GM18520 (cell line): ENCODE data around the gene UBA7.
A peak's percentile ranks its signal among the peaks of the same experiment; 100 is the strongest.

Experiments used
- ATAC-seq: cut with Tn5 transposase; IDR thresholded peaks from one replicate; pipeline ENCODE4 v1.9.1; 2021; ENCODE audit not compliant: unreplicated experiment

UBA7 gene

DNA sequence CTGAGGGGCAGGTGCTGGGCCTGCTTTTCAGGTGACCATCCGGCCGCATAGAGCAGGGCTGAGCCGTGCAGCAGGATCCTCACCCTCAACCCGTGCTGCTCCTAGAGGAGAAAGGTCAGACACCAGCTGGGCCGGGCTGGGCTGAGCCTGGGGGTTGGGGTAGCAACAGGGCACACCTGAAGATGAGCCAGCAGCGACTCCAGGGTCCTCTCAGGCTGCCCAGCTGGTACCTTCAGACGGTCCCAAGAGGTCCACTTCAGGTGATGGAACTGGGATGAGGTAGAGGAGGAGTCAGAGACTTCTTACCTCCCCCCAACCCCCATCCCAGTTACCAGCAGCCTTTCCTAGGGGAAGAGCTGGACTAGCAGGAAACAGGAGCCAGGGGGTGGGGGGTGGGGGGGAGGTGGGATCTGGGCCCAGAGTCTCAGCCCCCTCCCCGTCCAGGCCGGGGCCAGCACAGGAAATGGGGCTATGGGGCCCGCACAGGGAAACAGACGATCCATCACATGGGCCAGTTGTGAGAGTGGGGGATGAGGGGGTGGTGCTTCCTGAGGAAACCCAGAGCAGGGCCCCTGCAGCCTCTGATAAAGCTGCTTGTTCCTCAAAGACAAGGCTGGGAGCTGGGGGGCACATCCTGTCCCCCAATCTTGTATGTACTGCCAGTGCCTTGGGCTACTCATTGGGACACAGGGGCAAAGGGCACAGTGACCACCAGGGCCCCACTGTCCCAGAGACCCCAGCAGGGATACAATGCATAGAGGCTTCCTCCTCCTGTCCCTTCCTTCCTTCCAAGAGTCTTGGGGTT, 7.7 kb downstream of the UBA7 start:
- ATAC-seq: no peak

DNA sequence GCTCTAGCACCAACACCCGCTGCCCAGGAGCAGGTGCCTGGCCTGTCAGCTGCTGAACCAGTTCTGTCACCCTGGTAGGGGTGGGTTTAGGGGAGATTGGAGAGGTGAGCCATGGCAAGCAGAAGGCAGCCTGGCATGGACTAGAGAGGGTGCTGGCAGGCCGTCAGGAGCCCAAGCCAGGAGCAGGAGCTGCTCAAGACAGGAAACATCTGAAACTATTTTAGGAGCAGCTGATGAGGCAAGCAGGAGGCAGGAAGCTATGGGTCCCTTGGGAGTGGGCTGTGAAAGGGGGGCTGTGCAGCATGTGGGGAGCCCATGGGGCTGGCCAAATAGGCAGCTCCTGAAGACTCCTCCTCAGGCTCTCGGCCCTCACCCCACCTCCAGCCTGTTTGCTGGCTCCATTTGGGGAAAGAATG, 8.4 kb downstream of the UBA7 start:
- ATAC-seq: no peak

DNA sequence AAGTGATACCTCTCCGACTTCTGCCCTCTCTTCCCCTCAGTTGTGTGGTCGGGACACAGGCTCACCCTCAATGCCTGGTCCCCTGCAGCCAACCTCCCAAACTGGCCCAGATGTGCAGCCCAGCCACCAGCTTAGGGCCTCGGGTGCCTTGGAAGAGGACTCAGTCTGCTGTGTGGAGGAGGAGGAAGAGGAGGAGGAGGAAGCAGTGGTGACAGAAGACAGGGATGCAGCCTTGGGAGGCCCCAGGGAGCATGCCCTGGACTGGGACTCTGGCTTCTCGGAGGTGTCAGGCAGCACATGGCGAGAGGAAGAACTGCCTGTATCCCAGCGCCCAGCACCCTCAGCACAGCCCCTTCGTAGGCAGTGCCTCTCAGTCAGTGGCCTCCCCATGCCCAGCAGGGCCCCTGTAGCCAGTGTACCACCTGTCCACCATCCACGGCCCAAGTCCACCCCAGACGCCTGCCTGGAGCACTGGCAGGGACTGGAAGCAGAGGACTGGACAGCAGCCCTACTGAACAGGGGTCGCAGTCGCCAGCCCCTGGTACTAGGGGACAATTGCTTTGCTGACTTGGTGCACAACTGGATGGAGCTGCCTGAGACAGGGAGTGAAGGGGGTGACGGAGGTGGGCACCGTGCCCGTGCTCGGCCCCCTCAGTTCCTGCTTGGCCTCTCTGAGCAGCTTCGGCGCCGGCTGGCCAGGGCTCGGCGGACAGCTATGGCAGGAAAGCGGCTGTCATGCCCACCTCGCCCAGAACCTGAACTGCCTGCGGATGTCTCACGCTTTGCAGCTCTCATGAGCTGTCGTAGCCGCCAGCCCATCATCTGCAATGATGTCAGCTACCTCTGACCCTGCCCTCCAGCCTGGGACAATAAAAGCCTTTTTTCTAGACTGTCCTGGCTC, 9.4 kb downstream of the UBA7 start:
- ATAC-seq: no peak

DNA sequence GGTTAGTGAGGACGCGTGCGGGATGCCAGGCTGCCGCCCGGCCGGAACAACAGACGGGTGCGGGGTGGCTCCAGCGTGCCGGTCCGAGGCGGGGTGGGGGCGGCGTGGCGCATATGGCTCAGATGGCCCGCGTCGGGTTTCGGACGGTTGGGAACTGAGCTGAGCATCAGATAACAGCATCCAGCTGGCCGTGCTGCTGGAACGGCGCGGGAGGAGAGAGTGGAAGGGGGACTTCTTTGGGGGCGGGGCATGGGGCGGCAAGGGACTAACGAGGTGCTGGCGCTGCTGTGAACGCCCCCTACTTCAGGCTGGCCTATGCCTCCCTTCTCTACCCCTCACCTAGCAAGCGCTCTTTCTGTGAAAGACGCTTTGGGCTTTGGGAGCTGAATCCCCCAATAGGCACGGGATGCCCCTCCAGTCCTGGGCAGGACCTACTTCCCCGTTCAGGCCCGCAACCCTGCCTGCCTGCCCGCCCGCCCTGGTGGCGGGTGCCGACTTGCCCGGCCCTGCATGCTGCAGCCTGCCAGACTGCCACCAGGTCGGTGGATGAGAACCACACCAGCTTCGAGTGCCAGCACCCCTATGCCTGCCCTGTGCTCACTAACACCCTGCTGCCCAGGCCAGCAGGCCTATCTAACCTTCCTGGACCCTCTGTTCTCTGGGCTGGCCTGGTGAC, 10.2 kb downstream of the UBA7 start:
- no peak for ATAC-seq

DNA sequence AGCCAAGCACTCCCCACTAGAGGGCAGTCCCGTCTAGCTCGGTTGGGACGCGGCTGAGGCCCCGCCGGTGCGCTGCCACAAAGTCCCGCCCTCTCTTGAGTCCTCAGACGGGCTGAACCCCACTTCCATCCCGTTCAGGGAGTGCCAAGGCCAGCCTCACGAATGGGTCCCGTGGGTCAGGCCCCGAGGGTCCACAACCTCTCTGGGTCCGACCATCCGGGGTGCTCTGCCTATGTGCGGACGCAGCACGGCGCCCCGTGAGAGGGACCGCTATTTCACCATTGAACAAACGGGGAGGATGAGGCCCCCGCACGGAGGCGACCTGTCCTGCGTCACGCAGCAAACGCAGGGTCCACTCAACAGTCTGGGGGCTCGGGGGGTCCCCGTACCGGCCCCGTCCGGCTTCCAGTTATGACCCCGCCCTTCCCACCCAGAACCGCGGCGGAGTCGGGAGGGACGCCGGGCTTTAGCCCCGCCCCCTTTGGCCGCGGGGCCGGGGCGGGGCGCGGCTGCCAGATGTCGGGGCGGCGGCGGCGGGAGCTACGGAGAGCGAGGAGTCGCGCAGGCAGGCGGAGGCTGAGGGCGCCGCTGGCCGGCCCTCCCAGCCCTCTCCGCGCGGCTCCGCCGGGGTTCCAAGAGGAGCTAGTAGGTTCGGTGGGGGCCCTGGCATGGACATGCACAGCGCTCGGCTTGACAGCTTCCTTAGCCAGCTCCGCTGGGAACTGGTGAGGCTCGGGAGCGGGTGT, 10.9 kb downstream of the UBA7 start, which contains the start of gene INKA1:
INKA1 (plus strand) TSS at position 543 of the 746 bp plus-strand sequence; CDS start at position 675, 132 bp downstream.
- ATAC-seq: peak; percentile 61

DNA sequence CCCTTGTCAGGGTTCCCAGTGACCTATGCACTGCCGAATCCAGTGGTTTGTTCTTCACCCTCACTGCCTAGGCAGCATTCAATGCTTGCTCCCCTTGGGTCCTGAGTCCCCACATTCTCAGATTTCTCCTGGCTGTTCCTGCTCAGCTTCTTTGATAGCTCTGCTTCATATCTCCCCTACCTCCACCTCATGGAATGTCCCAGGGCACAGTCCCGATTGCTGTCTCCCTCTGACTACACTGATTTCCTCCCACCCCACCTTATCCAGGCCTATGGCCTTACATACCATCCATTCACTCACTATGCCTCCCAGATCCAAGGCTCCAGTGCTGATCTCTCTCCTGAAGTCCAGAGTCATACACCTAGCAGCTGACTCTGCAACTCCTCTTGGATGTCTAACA, 12.6 kb downstream of the UBA7 start:
- no peak for ATAC-seq

DNA sequence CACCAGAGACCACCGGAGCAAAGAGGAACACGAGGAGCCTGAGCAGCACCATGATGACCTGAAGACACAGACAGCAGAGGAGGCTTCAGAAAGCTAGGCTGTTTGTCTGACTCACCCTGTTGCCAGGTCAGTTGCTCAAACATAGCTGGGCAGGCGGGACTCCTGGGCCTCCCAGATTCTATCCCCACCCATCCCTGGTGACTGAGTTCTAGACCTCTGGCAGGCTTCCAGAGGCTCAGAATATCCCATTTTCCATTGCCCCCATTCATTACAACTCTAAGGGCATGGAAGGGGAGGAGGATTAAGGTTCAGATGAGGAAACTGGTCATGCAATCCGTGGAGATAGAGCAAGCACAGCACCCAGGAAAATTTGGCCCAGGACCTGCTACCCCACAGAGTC, 14.0 kb downstream of the UBA7 start, which contains the start of gene CDHR4:
CDHR4 (minus strand) TSS at position 113 of the 400 bp plus-strand sequence; CDS start at position 52, 61 bp downstream.
- ATAC-seq: no peak

DNA sequence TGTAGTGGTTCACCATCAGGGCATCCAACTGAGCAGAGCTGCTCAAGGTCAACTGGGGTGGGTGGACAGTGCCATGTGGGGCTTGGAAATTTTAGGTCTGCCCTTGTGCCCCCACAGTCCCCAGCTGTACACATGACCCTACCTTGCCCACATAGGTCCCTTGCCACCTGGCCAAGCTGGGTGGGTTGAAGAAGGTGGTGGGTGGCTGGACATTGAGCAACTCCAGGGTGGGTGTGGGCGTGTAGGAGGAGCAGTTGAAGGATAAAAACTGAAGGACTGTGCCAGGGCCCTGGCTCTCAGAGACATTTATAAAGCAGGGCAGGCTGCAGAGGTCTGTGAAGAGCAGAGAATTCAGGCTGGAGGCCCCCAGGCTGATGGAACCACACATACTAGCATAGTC, 14.6 kb downstream of the UBA7 start:
- ATAC-seq: no peak

DNA sequence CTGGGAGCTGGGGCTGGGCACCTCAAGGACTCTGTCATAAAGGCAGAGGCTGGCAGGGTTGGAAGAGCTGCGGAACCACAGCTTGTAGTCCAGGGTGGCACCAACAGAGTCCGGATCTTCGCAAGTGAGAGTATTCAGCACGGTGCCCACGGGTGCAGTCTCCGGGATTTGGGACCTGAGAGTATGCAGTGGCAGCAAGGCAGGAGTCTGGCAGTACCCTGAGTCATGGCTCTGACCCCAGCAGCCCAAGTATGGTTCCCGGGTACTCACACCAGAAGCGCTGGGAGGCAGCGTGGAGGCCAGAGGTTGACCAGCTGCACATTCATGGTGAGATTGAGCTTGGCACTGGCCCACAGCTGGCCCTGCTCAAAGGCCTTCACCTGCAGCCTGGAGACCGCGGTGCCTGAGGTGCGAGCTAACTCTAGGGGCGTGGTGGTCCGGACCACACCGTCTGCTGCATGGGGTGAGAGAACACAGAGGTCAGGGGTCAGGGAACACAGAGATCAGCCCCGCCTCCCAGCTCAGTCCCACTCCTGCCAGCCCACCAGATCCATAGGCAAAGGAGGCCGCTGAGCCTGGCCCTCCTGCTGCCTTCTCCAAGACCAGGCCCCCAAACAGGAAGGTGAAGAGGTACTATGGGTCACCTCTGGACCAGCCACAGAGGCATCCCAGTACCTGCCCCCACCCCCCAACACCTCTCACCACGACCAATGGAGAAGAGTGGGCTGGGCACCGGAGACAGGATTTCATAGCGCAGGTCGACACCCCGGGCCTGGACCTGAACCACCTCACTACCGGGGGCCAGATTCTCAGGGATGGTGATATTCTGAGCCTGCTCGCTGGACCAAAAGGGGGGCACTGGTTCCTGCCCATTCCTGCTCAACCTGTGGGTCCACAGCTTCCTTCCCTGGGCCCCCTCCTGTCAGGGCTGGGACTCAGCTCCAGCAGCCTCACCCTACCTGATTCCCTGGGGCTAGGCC, 18.5 kb downstream of the UBA7 start:
- no peak for ATAC-seq

DNA sequence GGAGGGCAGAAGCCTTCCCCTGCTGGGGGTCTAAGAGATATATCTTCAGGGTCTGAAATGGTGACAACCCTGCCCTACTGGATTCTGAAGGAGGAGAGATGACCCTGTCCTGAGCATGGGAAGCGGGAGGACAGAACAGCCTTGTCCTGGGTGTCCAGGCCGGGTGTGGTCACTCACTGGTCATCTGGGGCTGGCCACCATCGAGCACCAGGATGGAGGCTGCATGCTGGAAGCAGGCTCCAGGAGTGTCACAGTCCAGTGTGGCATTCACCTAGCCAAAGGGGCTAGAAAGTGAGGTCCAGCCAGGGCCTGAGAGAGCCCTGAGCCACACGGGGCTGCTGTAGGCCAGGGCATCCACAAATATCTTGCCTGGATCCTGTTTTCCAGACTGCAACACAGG, 19.3 kb downstream of the UBA7 start:
- no peak for ATAC-seq

DNA sequence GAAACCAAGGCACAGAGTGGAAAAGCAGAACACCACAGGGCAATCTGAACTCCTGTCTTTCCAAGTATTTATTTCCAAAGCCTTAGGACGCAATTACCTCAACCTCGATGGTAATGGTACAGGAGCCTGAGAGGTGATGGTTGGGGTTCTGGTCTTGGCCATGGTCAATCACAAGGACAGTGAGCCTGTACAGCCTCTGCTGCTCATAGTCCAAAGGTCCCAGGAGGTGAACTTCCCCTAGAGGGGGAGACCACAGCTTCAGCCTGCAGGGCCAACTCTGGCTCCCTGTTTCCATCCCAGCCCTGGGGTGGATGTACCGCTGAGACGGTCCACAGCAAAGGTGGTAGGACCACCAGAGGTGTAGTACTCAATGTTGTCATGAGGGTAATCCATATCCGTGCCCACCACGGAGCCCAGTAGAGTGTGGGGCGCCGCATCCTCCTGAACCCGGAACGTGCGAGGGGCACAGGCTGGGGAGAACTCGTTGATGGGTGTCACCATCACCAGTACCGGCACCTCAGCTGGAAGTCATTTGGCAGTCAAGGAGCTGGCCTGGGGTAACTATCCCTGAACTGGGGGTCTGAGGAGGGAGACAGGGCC, 20.2 kb downstream of the UBA7 start:
- ATAC-seq: no peak

DNA sequence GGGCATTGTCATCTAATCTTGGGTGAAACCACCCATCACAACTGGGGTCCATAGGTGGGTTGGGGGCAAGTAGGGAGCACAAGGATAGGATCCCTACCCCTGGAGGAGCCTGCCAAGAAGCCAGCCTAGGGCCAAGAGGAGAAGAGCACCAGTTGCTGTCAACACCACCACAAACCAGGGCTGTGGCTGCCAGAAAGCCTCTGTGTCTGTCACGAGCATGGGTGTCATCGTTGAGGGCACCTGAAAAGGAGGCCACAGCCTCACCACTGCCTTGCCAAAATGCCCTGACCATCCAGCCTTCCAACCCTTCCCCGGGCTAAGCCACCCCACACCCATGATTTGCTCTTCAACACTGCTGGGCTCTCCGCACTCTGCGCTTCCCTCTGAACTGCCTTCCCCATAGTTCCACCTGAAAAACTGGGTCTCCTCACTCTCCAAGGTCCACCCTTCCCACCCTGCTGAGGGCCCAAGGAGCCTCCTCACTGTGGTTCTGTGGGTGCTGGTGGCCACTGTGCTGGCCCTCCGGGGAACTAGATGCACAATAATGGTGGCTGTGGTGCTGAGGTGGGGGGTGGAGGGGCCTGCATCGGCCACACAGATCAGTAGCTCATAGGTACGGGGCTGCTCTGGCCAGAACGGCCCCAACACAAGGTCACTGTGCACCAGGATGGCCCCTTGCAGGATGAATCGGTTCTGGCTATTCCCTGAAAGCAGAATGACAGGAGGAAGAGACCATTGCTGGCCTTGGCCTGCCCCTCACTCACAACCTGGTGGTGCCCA, 21.2 kb downstream of the UBA7 start:
- no peak for ATAC-seq

DNA sequence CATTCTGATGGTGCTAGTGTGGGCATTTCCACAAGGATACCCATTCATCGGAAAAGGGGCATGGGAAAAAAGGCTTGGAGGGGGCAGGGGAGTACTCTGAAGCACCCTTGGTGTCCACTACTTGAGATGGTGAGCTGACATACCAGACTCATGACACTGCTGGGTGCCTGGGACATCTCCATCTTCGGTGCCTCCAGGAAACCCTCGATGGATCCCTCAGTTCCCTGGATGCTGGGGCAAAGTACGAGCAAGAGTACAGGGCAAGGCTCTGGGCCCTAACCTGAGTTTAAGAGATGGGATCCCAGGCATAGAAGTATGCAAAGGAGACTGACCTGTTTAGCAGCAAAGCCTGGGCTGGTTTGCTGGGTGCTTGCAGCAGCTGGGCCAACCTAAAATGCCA, 22.2 kb downstream of the UBA7 start:
- no peak for ATAC-seq

DNA sequence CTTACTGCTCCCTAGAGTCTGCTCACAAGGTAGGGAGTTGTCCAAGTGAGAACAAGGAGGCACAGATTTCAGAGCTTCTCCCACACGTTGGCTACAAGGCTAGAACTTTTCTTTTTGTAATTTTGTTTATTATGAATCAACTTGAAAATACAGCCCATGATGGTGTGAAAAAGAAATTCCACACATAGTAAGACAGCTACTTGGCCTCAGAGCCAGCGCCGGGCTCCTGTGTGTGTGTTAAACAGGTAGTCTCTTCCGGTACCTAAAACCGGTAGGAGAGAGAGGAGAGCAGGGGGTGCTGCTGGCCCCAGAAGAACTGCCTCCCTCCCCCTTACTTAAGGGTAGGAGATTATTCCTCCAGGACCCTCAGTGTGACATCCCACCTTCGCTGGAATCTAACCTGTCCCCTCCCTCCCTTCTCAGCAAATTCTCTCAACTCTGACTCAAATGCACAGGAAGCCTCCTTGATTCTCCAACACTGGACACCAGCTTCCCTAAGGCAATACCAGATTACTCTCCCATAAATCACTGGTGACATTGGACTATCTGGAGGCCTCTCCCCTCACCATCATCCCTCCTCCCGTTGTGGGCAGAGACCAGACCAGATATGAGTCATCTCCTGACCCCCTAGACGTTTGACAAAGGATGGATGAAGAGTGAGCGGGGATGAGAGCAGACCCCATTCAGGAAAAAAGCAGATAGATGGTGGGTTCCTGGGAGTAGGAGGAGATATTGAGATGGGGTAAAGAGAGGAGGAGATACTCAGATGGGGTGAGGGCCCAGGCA, 22.9 kb downstream of the UBA7 start:
- no peak for ATAC-seq

DNA sequence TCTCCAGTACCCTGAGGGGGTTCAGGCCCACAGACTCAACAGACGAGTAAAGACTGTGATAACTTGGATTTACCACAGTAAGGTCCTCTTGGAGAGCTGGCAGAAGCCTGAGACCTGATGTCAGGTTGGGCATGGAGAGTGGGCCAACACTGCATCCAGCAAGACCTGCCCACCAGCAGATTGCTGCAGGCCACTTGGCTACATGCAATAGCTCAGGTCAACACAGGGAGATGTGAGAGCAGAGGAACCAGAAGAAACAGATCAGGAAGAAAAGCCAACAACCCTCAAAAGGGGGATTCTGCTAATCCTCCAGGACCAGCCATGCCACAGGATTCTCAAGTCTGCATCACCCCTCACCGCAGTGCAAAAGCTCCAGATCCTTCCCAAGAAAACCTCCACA, 25.7 kb downstream of the UBA7 start:
- ATAC-seq: no peak

DNA sequence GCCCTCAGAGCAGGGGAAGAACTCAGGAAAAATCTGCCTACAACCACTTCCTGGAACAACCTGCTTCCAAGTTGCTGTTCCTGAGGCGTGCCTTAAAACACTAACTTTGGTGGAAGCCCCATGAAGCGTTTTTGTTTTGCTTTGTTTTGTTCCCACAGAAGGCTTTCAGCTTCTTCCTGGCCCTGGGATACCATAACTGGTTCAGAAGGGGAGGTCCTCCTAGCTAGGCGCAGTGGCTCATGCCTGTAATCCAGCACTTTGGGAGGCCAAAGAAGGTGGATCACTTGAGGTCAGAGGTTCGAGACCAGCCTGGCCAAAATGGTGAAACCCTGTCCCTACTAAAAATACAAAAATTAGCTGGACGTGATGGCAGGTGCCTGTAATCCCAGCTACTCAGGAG, 26.2 kb downstream of the UBA7 start:
- no peak for ATAC-seq

DNA sequence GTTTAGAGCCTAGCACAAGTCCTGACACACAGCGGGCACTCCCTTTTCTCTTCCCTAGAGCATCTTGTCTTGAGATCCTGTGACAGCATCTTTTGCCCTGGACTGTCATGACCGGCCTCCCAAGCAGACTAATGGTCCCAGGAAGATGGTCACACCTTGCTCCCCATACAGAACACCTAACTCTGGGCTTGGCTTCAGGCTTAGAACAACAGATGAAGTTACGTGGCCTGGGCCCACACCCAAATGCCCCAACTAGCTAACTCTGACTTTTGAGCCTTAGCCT, 26.6 kb downstream of the UBA7 start:
- no peak for ATAC-seq
